ENCODE data around the gene MICALL2.

Gene MICALL2

GRCh38 chr7:1393421-1393820, 65.8 kb downstream of the MICALL2 start:
- TF ChIP-seq ZFX (IDR thresholded peaks at IDR 0.05; ENCODE audit: borderline replicate concordance) = no peak
- TF ChIP-seq, protein P1, sequence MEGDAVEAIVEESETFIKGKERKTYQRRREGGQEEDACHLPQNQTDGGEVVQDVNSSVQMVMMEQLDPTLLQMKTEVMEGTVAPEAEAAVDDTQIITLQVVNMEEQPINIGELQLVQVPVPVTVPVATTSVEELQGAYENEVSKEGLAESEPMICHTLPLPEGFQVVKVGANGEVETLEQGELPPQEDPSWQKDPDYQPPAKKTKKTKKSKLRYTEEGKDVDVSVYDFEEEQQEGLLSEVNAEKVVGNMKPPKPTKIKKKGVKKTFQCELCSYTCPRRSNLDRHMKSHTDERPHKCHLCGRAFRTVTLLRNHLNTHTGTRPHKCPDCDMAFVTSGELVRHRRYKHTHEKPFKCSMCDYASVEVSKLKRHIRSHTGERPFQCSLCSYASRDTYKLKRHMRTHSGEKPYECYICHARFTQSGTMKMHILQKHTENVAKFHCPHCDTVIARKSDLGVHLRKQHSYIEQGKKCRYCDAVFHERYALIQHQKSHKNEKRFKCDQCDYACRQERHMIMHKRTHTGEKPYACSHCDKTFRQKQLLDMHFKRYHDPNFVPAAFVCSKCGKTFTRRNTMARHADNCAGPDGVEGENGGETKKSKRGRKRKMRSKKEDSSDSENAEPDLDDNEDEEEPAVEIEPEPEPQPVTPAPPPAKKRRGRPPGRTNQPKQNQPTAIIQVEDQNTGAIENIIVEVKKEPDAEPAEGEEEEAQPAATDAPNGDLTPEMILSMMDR (IDR thresholded peaks at IDR 0.05) = no peak

GRCh38 chr7:1392556-1392955, 66.7 kb downstream of the MICALL2 start:
- no peak overlapping the region for H3K27ac ChIP-seq

More at GRCh38 chr7:1393421-1393820, 65.8 kb downstream of the MICALL2 start:
- H3K27ac ChIP-seq = no peak overlapping the region

GRCh38 chr7:1391449-1391848, 67.8 kb downstream of the MICALL2 start:
- H3K27ac ChIP-seq = no peak overlapping the region
- no peak for TF ChIP-seq ZFX (IDR thresholded peaks at IDR 0.05; ENCODE audit: borderline replicate concordance)
- TF ChIP-seq, protein P1 (IDR thresholded peaks at IDR 0.05) = no peak

More at GRCh38 chr7:1392556-1392955, 66.7 kb downstream of the MICALL2 start:
- TF ChIP-seq, protein P1 (IDR thresholded peaks at IDR 0.05) = no peak
- no peak for TF ChIP-seq ZFX (IDR thresholded peaks at IDR 0.05; ENCODE audit: borderline replicate concordance)

- no peak overlapping the region for H3K27ac ChIP-seq
- no peak for TF ChIP-seq ZFX (IDR thresholded peaks at IDR 0.05; ENCODE audit: borderline replicate concordance)
- TF ChIP-seq, protein P1 (IDR thresholded peaks at IDR 0.05) = no peak
These were observed 70.5 kb downstream of the MICALL2 start for GRCh38 chr7:1388703-1389335.

GRCh38 chr7:1388021-1388702, 71.1 kb downstream of the MICALL2 start:
- TF ChIP-seq, protein P1 (IDR thresholded peaks at IDR 0.05) = no peak
- TF ChIP-seq ZFX (IDR thresholded peaks at IDR 0.05; ENCODE audit: borderline replicate concordance) = no peak
- no peak overlapping the region for H3K27ac ChIP-seq

- no peak overlapping the region for H3K27ac ChIP-seq
- TF ChIP-seq, protein P1 (IDR thresholded peaks at IDR 0.05) = no peak
- TF ChIP-seq ZFX (IDR thresholded peaks at IDR 0.05; ENCODE audit: borderline replicate concordance) = no peak
These were observed 72.0 kb downstream of the MICALL2 start for GRCh38 chr7:1387261-1387660.

- no peak overlapping the region for H3K27ac ChIP-seq
- TF ChIP-seq, protein P1 (IDR thresholded peaks at IDR 0.05) = no peak
- TF ChIP-seq ZFX (IDR thresholded peaks at IDR 0.05; ENCODE audit: borderline replicate concordance) = no peak
These were observed 72.5 kb downstream of the MICALL2 start for GRCh38 chr7:1386623-1387220.

Data from 22Rv1 (cell line).